HUES6 (cell line): ENCODE results near the gene ZFPM1.

Source experiments
- H3K27ac ChIP-seq: 2 replicates; pipeline ENCODE4 v1.7.0; 2013; ENCODE audit warnings: low read depth, mild to moderate bottlenecking, low read length, inconsistent platforms
- H3K27me3 ChIP-seq: 2 replicates; pipeline ENCODE4 v1.6.1; 2013; ENCODE audit warnings: low read length; ENCODE audit not compliant: control insufficient read depth, insufficient read depth
- H3K36me3 ChIP-seq: 2 replicates; pipeline ENCODE4 v1.6.1; 2013; ENCODE audit warnings: low read length; ENCODE audit not compliant: control insufficient read depth, insufficient read depth
- H3K4me1 ChIP-seq: 2 replicates; pipeline ENCODE4 v1.6.1; 2013; ENCODE audit warnings: low read length; ENCODE audit not compliant: control insufficient read depth, insufficient read depth
- H3K4me3 ChIP-seq: 2 replicates; pipeline ENCODE4 v1.5.1; 2013; ENCODE audit warnings: low read depth, low read length
- H3K9ac ChIP-seq: one replicate; pipeline ENCODE4 v1.6.1; 2013; ENCODE audit warnings: mild to moderate bottlenecking, low read length
- H3K9me3 ChIP-seq: 2 replicates; pipeline ENCODE4 v1.6.1; 2013; ENCODE audit warnings: low read depth, low read length; ENCODE audit not compliant: control insufficient read depth, insufficient read depth

ZFPM1 gene

GRCh38 chr16:88411951-88412576 lies 41.0 kb upstream of the ZFPM1 start:
- Histone ChIP-seq H3K27me3 (no peaks in the 10 kb centered on the region), H3K4me1 (no peaks in the 10 kb centered on the region), H3K27ac (no peak overlapping the region), H3K36me3 (no peaks in the 10 kb centered on the region), H3K9me3 (no peaks in the 10 kb centered on the region), H3K9ac (no peak overlapping the region), H3K4me3 (no peak overlapping the region)

GRCh38 chr16:88412766-88413165 lies 40.3 kb upstream of the ZFPM1 start:
- Histone ChIP-seq H3K9me3 (no peaks in the 10 kb centered on the region), H3K4me1 (no peaks in the 10 kb centered on the region), H3K27me3 (no peaks in the 10 kb centered on the region), H3K4me3 (no peak overlapping the region), H3K27ac (no peak overlapping the region), H3K9ac (no peak overlapping the region), H3K36me3 (no peaks in the 10 kb centered on the region)

- Histone ChIP-seq H3K36me3 (no peaks in the 10 kb centered on the region), H3K9me3 (no peaks in the 10 kb centered on the region), H3K27me3 (no peaks in the 10 kb centered on the region), H3K9ac (no peak overlapping the region), H3K4me1 (no peaks in the 10 kb centered on the region), H3K27ac (no peak overlapping the region), H3K4me3 (no peak overlapping the region)
Observed at GRCh38 chr16:88413231-88413630, 39.8 kb upstream of the ZFPM1 start.

GRCh38 chr16:88413631-88414030 lies 39.4 kb upstream of the ZFPM1 start:
- no peak overlapping the region for H3K9ac ChIP-seq
- no peak overlapping the region for H3K4me3 ChIP-seq
- H3K9me3 ChIP-seq, result no peaks in the 10 kb centered on the region
- H3K27me3 ChIP-seq, result no peaks in the 10 kb centered on the region
- no peaks in the 10 kb centered on the region for H3K36me3 ChIP-seq
- no peak overlapping the region for H3K27ac ChIP-seq
- no peaks in the 10 kb centered on the region for H3K4me1 ChIP-seq

- Histone ChIP-seq H3K36me3 (no peaks in the 10 kb centered on the region), H3K4me1 (no peaks in the 10 kb centered on the region), H3K9me3 (no peaks in the 10 kb centered on the region), H3K9ac (no peak overlapping the region), H3K27me3 (no peaks in the 10 kb centered on the region), H3K4me3 (no peak overlapping the region), H3K27ac (no peak overlapping the region)
Observed at GRCh38 chr16:88414521-88415380, 38.3 kb upstream of the ZFPM1 start.

- H3K9me3 ChIP-seq, result no peaks in the 10 kb centered on the region
- H3K27me3 ChIP-seq, result no peaks in the 10 kb centered on the region
- H3K27ac ChIP-seq, result no peak overlapping the region
- no peak overlapping the region for H3K9ac ChIP-seq
- H3K4me1 ChIP-seq, result no peaks in the 10 kb centered on the region
- H3K4me3 ChIP-seq, result no peak overlapping the region
- no peaks in the 10 kb centered on the region for H3K36me3 ChIP-seq
Observed at GRCh38 chr16:88415381-88415705, 37.7 kb upstream of the ZFPM1 start.

- no peaks in the 10 kb centered on the region for H3K27me3 ChIP-seq
Observed at GRCh38 chr16:88415713-88416323, 37.3 kb upstream of the ZFPM1 start.

GRCh38 chr16:88416686-88417085 lies 36.4 kb upstream of the ZFPM1 start:
- no peaks in the 10 kb centered on the region for H3K27me3 ChIP-seq
- H3K4me1 ChIP-seq, result no peaks in the 10 kb centered on the region
- H3K27ac ChIP-seq, result no peak overlapping the region
- H3K9ac ChIP-seq, result no peak overlapping the region
- no peaks in the 10 kb centered on the region for H3K9me3 ChIP-seq
- no peaks in the 10 kb centered on the region for H3K36me3 ChIP-seq
- no peak overlapping the region for H3K4me3 ChIP-seq

More at GRCh38 chr16:88415713-88416323, 37.3 kb upstream of the ZFPM1 start:
- no peak overlapping the region for H3K4me3 ChIP-seq
- no peaks in the 10 kb centered on the region for H3K9me3 ChIP-seq
- H3K9ac ChIP-seq, result no peak overlapping the region
- H3K36me3 ChIP-seq, result no peaks in the 10 kb centered on the region
- H3K27ac ChIP-seq, result no peak overlapping the region
- H3K4me1 ChIP-seq, result no peaks in the 10 kb centered on the region

- Histone ChIP-seq H3K27me3 (no peaks in the 10 kb centered on the region), H3K27ac (no peak overlapping the region), H3K9me3 (no peaks in the 10 kb centered on the region), H3K4me3 (no peak overlapping the region), H3K9ac (no peak overlapping the region), H3K36me3 (no peaks in the 10 kb centered on the region), H3K4me1 (no peaks in the 10 kb centered on the region)
Observed at GRCh38 chr16:88417684-88418476, 35.2 kb upstream of the ZFPM1 start.

GRCh38 chr16:88418869-88419268 lies 34.2 kb upstream of the ZFPM1 start:
- H3K27me3 ChIP-seq, result no peaks in the 10 kb centered on the region
- no peak overlapping the region for H3K4me3 ChIP-seq
- no peaks in the 10 kb centered on the region for H3K36me3 ChIP-seq
- no peak overlapping the region for H3K9ac ChIP-seq
- no peaks in the 10 kb centered on the region for H3K4me1 ChIP-seq
- H3K9me3 ChIP-seq, result no peaks in the 10 kb centered on the region
- H3K27ac ChIP-seq, result no peak overlapping the region
